ENCODE measurements around the gene RGL3.

Gene RGL3

GRCh38 chr19:11347546-11348039 is 71.5 kb downstream of the RGL3 start:
- H3K9me3 Mint-ChIP-seq = peaks cover 4% of the 10 kb centered on the region
- no peaks in the 10 kb centered on the region for H3K27me3 Mint-ChIP-seq
- peaks cover 29% of the 10 kb centered on the region for H3K4me1 Mint-ChIP-seq
- H3K4me3 Mint-ChIP-seq = peak overlapping the region; percentile 86
- no peak for ATAC-seq
- H3K36me3 Mint-ChIP-seq = peaks cover 12% of the 10 kb centered on the region
- no peak overlapping the region for H3K27ac Mint-ChIP-seq

- peaks cover 17% of the 10 kb centered on the region for H3K36me3 Mint-ChIP-seq
- H3K4me1 Mint-ChIP-seq = peaks cover 29% of the 10 kb centered on the region
- peak; percentile 98 for ATAC-seq
- H3K9me3 Mint-ChIP-seq = peaks cover 4% of the 10 kb centered on the region
- peak within 1 kb of the TSS; percentile 86 for H3K4me3 Mint-ChIP-seq
- H3K27ac Mint-ChIP-seq = peak within 1 kb of the TSS; percentile 88
- H3K27me3 Mint-ChIP-seq = no peaks in the 10 kb centered on the region
These were observed 72.8 kb downstream of the RGL3 start, which contains the start of the genes CCDC159 and TMEM205 for GRCh38 chr19:11346104-11346940. CCDC159 (plus strand) TSS chr19:11346519; CDS start chr19:11346607, 88 bp downstream. TMEM205 (minus strand) TSS chr19:11346268; CDS start chr19:11345619, 649 bp downstream.

- ATAC-seq = no peak
- H3K9me3 Mint-ChIP-seq = peaks cover 4% of the 10 kb centered on the region
- H3K4me1 Mint-ChIP-seq = peaks cover 29% of the 10 kb centered on the region
- peak overlapping the region; percentile 86 for H3K4me3 Mint-ChIP-seq
- no peaks in the 10 kb centered on the region for H3K27me3 Mint-ChIP-seq
- peaks cover 17% of the 10 kb centered on the region for H3K36me3 Mint-ChIP-seq
- H3K27ac Mint-ChIP-seq = peak overlapping the region; percentile 88
These were observed 73.9 kb downstream of the RGL3 start for GRCh38 chr19:11345122-11345803.
